H1 (cell line): ENCODE results near the gene CSDE1. TPM values are rescaled to one million over a fixed set of nuclear protein-coding genes. Genes with fewer than 3 reads are reported as not detected.

Experiments used
- ATF3 ChIP-seq: IDR thresholded peaks from 2 replicates; pipeline ENCODE4 v1.6.1; 2011; ENCODE audit warnings: low read depth, mild to moderate bottlenecking, low read length; ENCODE audit not compliant: insufficient read depth
- BCL11A ChIP-seq, 2 experiments: IDR thresholded peaks; one replicate each; pipeline ENCODE4 v1.6.1; 2011; ENCODE audit warnings: low read depth in 2 of 2, low read length in 2 of 2, mild to moderate bottlenecking in 2 of 2
- CTCF ChIP-seq, 3 experiments: IDR thresholded peaks; 1 replicate in 2 of 3; 2 replicates in 1 of 3; pipeline versions ENCODE4 v1.5.1 to v1.6.1; 2011; ENCODE audit warnings: low read length in 3 of 3, mild to moderate bottlenecking in 3 of 3, inconsistent platforms in 2 of 3, low read depth in 1 of 3, moderate library complexity in 1 of 3; ENCODE audit not compliant: insufficient read depth in 1 of 3; ENCODE audit errors: control extremely low read depth in 1 of 3
- E2F6 ChIP-seq: IDR thresholded peaks from 2 replicates; pipeline ENCODE4 v1.6.1; 2012; ENCODE audit warnings: inconsistent platforms
- EGR1 ChIP-seq: IDR thresholded peaks from 2 replicates; pipeline ENCODE4 v1.6.1; 2011; ENCODE audit warnings: low read depth, low read length, borderline replicate concordance
- EP300 ChIP-seq, 2 experiments: IDR thresholded peaks; 1 replicate in 1 of 2; 2 replicates in 1 of 2; pipeline ENCODE4 v1.6.1; 2011 to 2012; ENCODE audit warnings: low read depth in 2 of 2, low read length in 2 of 2, mild to moderate bottlenecking in 2 of 2, borderline replicate concordance in 1 of 2, inconsistent platforms in 1 of 2, moderate library complexity in 1 of 2
- EZH2 ChIP-seq: fragments of 200-600 bp; sonication (generic); IDR thresholded peaks from 2 replicates; pipeline ENCODE4 v1.7.1; 2012; ENCODE audit warnings: low read depth, mild to moderate bottlenecking, moderate library complexity, low read length, inconsistent platforms; ENCODE audit not compliant: severe bottlenecking
- GABPA ChIP-seq: IDR thresholded peaks from 2 replicates; pipeline ENCODE4 v1.6.1; 2011; ENCODE audit warnings: mild to moderate bottlenecking, low read length, moderate library complexity, borderline replicate concordance; ENCODE audit not compliant: insufficient read depth
- NANOG ChIP-seq: IDR thresholded peaks from 2 replicates; pipeline ENCODE4 v1.6.1; 2011; ENCODE audit warnings: low read length, low read depth, mild to moderate bottlenecking, inconsistent platforms; ENCODE audit not compliant: insufficient read depth, poor library complexity, severe bottlenecking
- POLR2A ChIP-seq, 2 experiments: IDR thresholded peaks; 1 replicate in 1 of 2; 2 replicates in 1 of 2; pipeline ENCODE4 v1.6.1; 2011; ENCODE audit warnings: low read depth in 2 of 2, low read length in 2 of 2, mild to moderate bottlenecking in 2 of 2; ENCODE audit errors: control extremely low read depth in 1 of 2
- RAD21 ChIP-seq, 2 experiments: IDR thresholded peaks in 1 of 2; conservative IDR thresholded peaks in 1 of 2; 2 replicates each; pipeline ENCODE4 v1.6.1; 2011; ENCODE audit warnings: low read depth in 2 of 2, low read length in 2 of 2, improper control_type of control experiment in 1 of 2, inconsistent platforms in 1 of 2, mild to moderate bottlenecking in 1 of 2, moderate library complexity in 1 of 2
- RBBP5 ChIP-seq: IDR thresholded peaks from 2 replicates; pipeline ENCODE4 v1.7.1; 2012; ENCODE audit warnings: low read depth, mild to moderate bottlenecking, inconsistent platforms, low read length, moderate library complexity, borderline replicate concordance
- RXRA ChIP-seq: IDR thresholded peaks from 2 replicates; pipeline ENCODE4 v1.6.1; 2011; ENCODE audit warnings: low read depth, mild to moderate bottlenecking, low read length, moderate library complexity; ENCODE audit not compliant: insufficient read depth
- SP1 ChIP-seq: IDR thresholded peaks from 2 replicates; pipeline ENCODE4 v1.6.1; 2011; ENCODE audit warnings: low read depth, low read length
- SP2 ChIP-seq: IDR thresholded peaks from 2 replicates; pipeline ENCODE4 v1.6.1; 2012; ENCODE audit warnings: mild to moderate bottlenecking, low read length, inconsistent platforms
- TBP ChIP-seq: IDR thresholded peaks from 2 replicates; pipeline ENCODE4 v1.6.1; 2011; ENCODE audit warnings: low read depth, low read length, improper control_type of control experiment
- polyA plus RNA-seq, 7 experiments: library from polyadenylated mRNA; depleted of rRNA in 3 of 7; stranded (reverse) in 5 of 7; unstranded in 2 of 7; fragments of >200 nt in 5 of 7; fragments of 200-250 nt in 2 of 7; gene quantifications; 1 replicate in 5 of 7; 2 replicates in 1 of 7; 4 replicates in 1 of 7; pipeline versions ENCODE4 v1.2.1 to v1.2.3, GENCODE V29; 2011 to 2013; ENCODE audit warnings: missing spikeins in 2 of 7, mixed read lengths in 2 of 7
- total RNA-seq: library from RNA; stranded (reverse); fragmentation: NEBNext Ultra II Directional; extraction: Animal tissue kit (Norgen Biotek cat#: 25700); gene quantifications from 2 replicates; pipeline ENCODE4 v1.2.1, GENCODE V29; 2021

CSDE1 gene
- total and polyA plus RNA-seq, 2 of the 8 experiments (the other 6 are each of a cell fraction or from before 2014, with no cell fraction given), result 149 to 635 TPM

GRCh38 chr1:114716304-114717170 is 41.2 kb downstream of the CSDE1 start, which contains the start of gene NRAS (continued):
- TF ChIP-seq NANOG, result no peak
- no peak for TF ChIP-seq SP2
- peak; percentile 95 for TF ChIP-seq ATF3
- no peak for TF ChIP-seq RAD21 (IDR thresholded peaks at IDR 0.05 in 1 of 2, conservative IDR thresholded peaks at IDR 0.05 in 1 of 2; ENCODE audit: low read depth in 2 of 2, low read length in 2 of 2)
- TF ChIP-seq EGR1, result no peak
- TF ChIP-seq TBP, result peak; percentile 70; the same call in 1 of the 2 replicates
- TF ChIP-seq GABPA, result no peak
- no peak for TF ChIP-seq CTCF (IDR thresholded peaks at IDR 0.05; ENCODE audit: control extremely low read depth in 1 of 3, insufficient read depth in 1 of 3, low read depth in 1 of 3, low read length in 3 of 3)
- TF ChIP-seq EZH2, result no peak
- TF ChIP-seq POLR2A (IDR thresholded peaks at IDR 0.05; ENCODE audit: control extremely low read depth in 1 of 2, low read depth in 2 of 2, low read length in 2 of 2), result peak; percentile 62 to 91
- TF ChIP-seq RXRA, result no peak
- no peak for TF ChIP-seq BCL11A (IDR thresholded peaks at IDR 0.05; ENCODE audit: low read depth in 2 of 2, low read length in 2 of 2)
- peak; percentile 53; the same call in 1 of the 2 replicates for TF ChIP-seq SP1
- no peak for TF ChIP-seq RBBP5
- peak in 1 of 2 experiments; percentile 57; a peak in 1 of 3 replicates for TF ChIP-seq EP300 (IDR thresholded peaks at IDR 0.05; ENCODE audit: borderline replicate concordance in 1 of 2, low read depth in 2 of 2, low read length in 2 of 2)
- TF ChIP-seq E2F6, result no peak
- TF ChIP-seq, all 59 proteins: peak for 21
